HCT116 (cell line): ENCODE measurements around the gene SUDS3. TPM values are rescaled to one million over a fixed set of nuclear protein-coding genes. Genes with fewer than 3 reads are reported as not detected.

Experiments
- ATAC-seq: fragments of 200-7000 bp; cut with Tn5 transposase; 2 replicates; pipeline ENCODE4 v1.9.1; 2020; ENCODE audit warnings: mild to moderate bottlenecking, moderate library complexity
- BruUV-seq: library from RNA; stranded (reverse); fragments of 400-500 nt; replicated peaks from 2 replicates; lab custom pipeline; 2021; lab: Mats Ljungman, UMichigan
- CTCF ChIA-PET: fragments of 300-600 bp; sonication (Branson Sonifier 250); formaldehyde crosslinking; loops from one replicate; lab custom pipeline; 2021; ENCODE audit warnings: antibody characterized with exemption; lab: Charles Lee
- POLR2A ChIA-PET: fragments of 300-600, 350-600 bp; sonication (Branson Sonifier 250); formaldehyde crosslinking; loops from one replicate; lab custom pipeline; 2021; ENCODE audit warnings: antibody characterized with exemption; lab: Charles Lee
- RAD21 ChIA-PET, 2 experiments: fragments of 300-600 bp; sonication (Branson Sonifier 250); formaldehyde crosslinking; loops; one replicate each; lab custom pipeline; 2023; ENCODE audit warnings: low total read pairs in 2 of 2; ENCODE audit not compliant: uncharacterized antibody in 2 of 2, unreplicated experiment in 2 of 2, low non-redundant PET in 1 of 2; lab: Charles Lee
- DNase-seq: peaks from one replicate; pipeline ENCODE4 v3.0.0-alpha.2; 2010; ENCODE audit warnings: low read depth, low spot score
- H2AFZ ChIP-seq: fragments of 200-600 bp; shearing (Covaris generic), sonication (generic); 2 replicates; pipeline ENCODE4 v1.6.1; 2017; ENCODE audit warnings: low read depth, mixed run types, mixed read lengths, antibody characterized with exemption, low read length; ENCODE audit not compliant: poor library complexity, severe bottlenecking
- H3K27ac ChIP-seq: 2 replicates; pipeline ENCODE4 v1.5.1; 2012; ENCODE audit warnings: low read depth, low read length
- H3K27me3 ChIP-seq: fragments of 200-600 bp; sonication (generic); 2 replicates; pipeline ENCODE4 v1.6.1; 2016; ENCODE audit warnings: mixed run types, low read length, mixed read lengths; ENCODE audit not compliant: insufficient read depth
- H3K36me3 ChIP-seq, 2 experiments: fragments of 200-500 bp in 1 of 2; fragments of 200-600 bp in 1 of 2; sonication (Bioruptor generic) in 1 of 2; sonication (generic) in 1 of 2; 2 replicates each; pipeline versions ENCODE4 v1.5.1 to v1.6.1; 2014 to 2016; ENCODE audit warnings: low read length in 2 of 2, inconsistent platforms in 1 of 2, mixed read lengths in 1 of 2, mixed run types in 1 of 2; ENCODE audit not compliant: insufficient read depth in 2 of 2, control insufficient read depth in 1 of 2
- H3K4me1 ChIP-seq, 2 experiments: fragments of 200-600 bp in 1 of 2; sonication (generic) in 1 of 2; 2 replicates each; pipeline versions ENCODE4 v1.5.1 to v1.6.1; 2012 to 2017; ENCODE audit warnings: low read length in 2 of 2, inconsistent platforms in 1 of 2, mild to moderate bottlenecking in 1 of 2, mixed read lengths in 1 of 2, mixed run types in 1 of 2, moderate library complexity in 1 of 2; ENCODE audit not compliant: insufficient read depth in 2 of 2, control insufficient read depth in 1 of 2
- H3K4me2 ChIP-seq: fragments of 200-600 bp; sonication (generic); 2 replicates; pipeline ENCODE4 v1.6.1; 2017; ENCODE audit warnings: mixed run types, low read length, mixed read lengths
- H3K4me3 ChIP-seq, 2 experiments: fragments of 200-600 bp in 1 of 2; sonication (generic) in 1 of 2; replicated peaks in 1 of 2; 2 replicates each; pipeline ENCODE4 v1.5.1; 2011 to 2016; ENCODE audit warnings: low read length in 2 of 2, control low read depth in 1 of 2, low read depth in 1 of 2, mild to moderate bottlenecking in 1 of 2, mixed read lengths in 1 of 2, mixed run types in 1 of 2
- H3K79me2 ChIP-seq: fragments of 200-600 bp; sonication (generic); 2 replicates; pipeline ENCODE4 v1.6.1; 2017; ENCODE audit warnings: mild to moderate bottlenecking, mixed run types, low read length, moderate library complexity, mixed read lengths; ENCODE audit not compliant: insufficient read depth
- H3K9ac ChIP-seq: fragments of 200-600 bp; sonication (generic); 2 replicates; pipeline ENCODE4 v1.6.1; 2016; ENCODE audit warnings: low read length, mixed read lengths
- H3K9me2 ChIP-seq: fragments of 200-600 bp; sonication (generic), shearing (Covaris generic); 2 replicates; pipeline ENCODE4 v1.6.1; 2017; ENCODE audit warnings: mixed run types, mild to moderate bottlenecking, moderate library complexity; ENCODE audit not compliant: insufficient read depth
- H3K9me3 ChIP-seq, 2 experiments: fragments of 200-500 bp in 1 of 2; fragments of 200-600 bp in 1 of 2; sonication (Bioruptor generic) in 1 of 2; sonication (generic) in 1 of 2; 2 replicates each; pipeline ENCODE4 v1.6.1; 2014 to 2017; ENCODE audit warnings: low read length in 2 of 2, mixed read lengths in 2 of 2, inconsistent platforms in 1 of 2, low read depth in 1 of 2, mild to moderate bottlenecking in 1 of 2, mixed run types in 1 of 2, moderate library complexity in 1 of 2; ENCODE audit not compliant: control insufficient read depth in 1 of 2, insufficient read depth in 1 of 2
- H4K20me1 ChIP-seq: fragments of 200-600 bp; sonication (generic), shearing (Covaris generic); 2 replicates; pipeline ENCODE4 v1.6.1; 2017; ENCODE audit warnings: mixed run types, mild to moderate bottlenecking, moderate library complexity; ENCODE audit not compliant: insufficient read depth
- CBX3 ChIP-seq: IDR thresholded peaks from 2 replicates; pipeline ENCODE4 v1.6.1; 2012; ENCODE audit warnings: low read depth
- CTCF ChIP-seq, 3 experiments: fragments of 200-600 bp in 1 of 3; sonication (generic) in 1 of 3; IDR thresholded peaks in 2 of 3; conservative IDR thresholded peaks in 1 of 3; 2 replicates each; pipeline ENCODE4 v1.5.1; 2012 to 2017; ENCODE audit warnings: low read depth in 2 of 3, low read length in 2 of 3, antibody characterized with exemption in 1 of 3, borderline replicate concordance in 1 of 3, control low read depth in 1 of 3, mild to moderate bottlenecking in 1 of 3, mixed read lengths in 1 of 3, mixed run types in 1 of 3, moderate library complexity in 1 of 3; ENCODE audit not compliant: insufficient read depth in 1 of 3
- EGR1 ChIP-seq: IDR thresholded peaks from 2 replicates; pipeline ENCODE4 v1.6.1; 2012; ENCODE audit warnings: low read depth
- ELF1 ChIP-seq: IDR thresholded peaks from 2 replicates; pipeline ENCODE4 v1.6.1; 2012; ENCODE audit warnings: low read depth, borderline replicate concordance
- EZH2phosphoT487 ChIP-seq: fragments of 200-600 bp; IDR thresholded peaks from 2 replicates; pipeline ENCODE4 v1.6.1; 2018; ENCODE audit warnings: antibody characterized with exemption, borderline replicate concordance
- FOSL1 ChIP-seq: IDR thresholded peaks from 2 replicates; pipeline ENCODE4 v1.6.1; 2012; ENCODE audit warnings: low read depth
- POLR2A ChIP-seq: IDR thresholded peaks from 2 replicates; pipeline ENCODE4 v1.7.0; 2011; ENCODE audit warnings: borderline replicate concordance; ENCODE audit not compliant: insufficient read depth, insufficient read length; ENCODE audit errors: extremely low read depth
- POLR2AphosphoS5 ChIP-seq: IDR thresholded peaks from 2 replicates; pipeline ENCODE4 v1.6.1; 2011; ENCODE audit warnings: mild to moderate bottlenecking, low read depth, low read length, moderate library complexity
- RAD21 ChIP-seq: IDR thresholded peaks from 2 replicates; pipeline ENCODE4 v1.6.1; 2012; ENCODE audit warnings: low read depth, mild to moderate bottlenecking
- SIN3A ChIP-seq: IDR thresholded peaks from 2 replicates; pipeline ENCODE4 v1.6.1; 2012; ENCODE audit warnings: low read depth
- SP1 ChIP-seq: IDR thresholded peaks from 2 replicates; pipeline ENCODE4 v1.6.1; 2012; ENCODE audit warnings: low read depth
- SRF ChIP-seq: IDR thresholded peaks from 2 replicates; pipeline ENCODE4 v1.6.1; 2012; ENCODE audit warnings: low read depth
- TCF7L2 ChIP-seq: IDR thresholded peaks from 2 replicates; pipeline ENCODE4 v1.7.0; 2011; ENCODE audit warnings: borderline replicate concordance, inconsistent platforms; ENCODE audit not compliant: insufficient read depth, insufficient read length; ENCODE audit errors: extremely low read depth
- YY1 ChIP-seq: IDR thresholded peaks from 2 replicates; pipeline ENCODE4 v1.6.1; 2011; ENCODE audit warnings: low read length, low read depth, moderate library complexity, mild to moderate bottlenecking; ENCODE audit not compliant: insufficient replicate concordance; ENCODE audit errors: extremely low read depth
- ZFX ChIP-seq: fragments of 450-650 bp; IDR thresholded peaks from 2 replicates; pipeline ENCODE4 v1.6.1; 2017
- ZNF274 ChIP-seq: fragments of 200-500 bp; sonication (Bioruptor generic); IDR thresholded peaks from 2 replicates; pipeline ENCODE4 v1.6.1; 2014; ENCODE audit warnings: mild to moderate bottlenecking, low read depth, low read length, inconsistent platforms
- intact Hi-C: fragments of 100-400 bp; cut with micrococcal nuclease; formaldehyde crosslinking; loops from 2 replicates; pipeline ENCODE4 v1.10.0; 2022
- total RNA-seq: library from RNA; stranded (reverse); gene quantifications from one replicate; pipeline ENCODE4 v1.2.1, GENCODE V29; 2021; ENCODE audit not compliant: unreplicated experiment
- TF ChIP-seq, protein P1 (sequence below): IDR thresholded peaks from 2 replicates; pipeline ENCODE4 v1.6.1; 2012
- TF ChIP-seq, protein P2 (sequence below): IDR thresholded peaks from 2 replicates; pipeline ENCODE4 v1.6.1; 2012
- TF ChIP-seq, protein P3 (sequence below): IDR thresholded peaks from 2 replicates; pipeline ENCODE4 v1.6.1; 2012; ENCODE audit warnings: low read depth

Gene SUDS3
- total RNA-seq, 1 experiment from 2014 or later, result 32.3 TPM

DNA sequence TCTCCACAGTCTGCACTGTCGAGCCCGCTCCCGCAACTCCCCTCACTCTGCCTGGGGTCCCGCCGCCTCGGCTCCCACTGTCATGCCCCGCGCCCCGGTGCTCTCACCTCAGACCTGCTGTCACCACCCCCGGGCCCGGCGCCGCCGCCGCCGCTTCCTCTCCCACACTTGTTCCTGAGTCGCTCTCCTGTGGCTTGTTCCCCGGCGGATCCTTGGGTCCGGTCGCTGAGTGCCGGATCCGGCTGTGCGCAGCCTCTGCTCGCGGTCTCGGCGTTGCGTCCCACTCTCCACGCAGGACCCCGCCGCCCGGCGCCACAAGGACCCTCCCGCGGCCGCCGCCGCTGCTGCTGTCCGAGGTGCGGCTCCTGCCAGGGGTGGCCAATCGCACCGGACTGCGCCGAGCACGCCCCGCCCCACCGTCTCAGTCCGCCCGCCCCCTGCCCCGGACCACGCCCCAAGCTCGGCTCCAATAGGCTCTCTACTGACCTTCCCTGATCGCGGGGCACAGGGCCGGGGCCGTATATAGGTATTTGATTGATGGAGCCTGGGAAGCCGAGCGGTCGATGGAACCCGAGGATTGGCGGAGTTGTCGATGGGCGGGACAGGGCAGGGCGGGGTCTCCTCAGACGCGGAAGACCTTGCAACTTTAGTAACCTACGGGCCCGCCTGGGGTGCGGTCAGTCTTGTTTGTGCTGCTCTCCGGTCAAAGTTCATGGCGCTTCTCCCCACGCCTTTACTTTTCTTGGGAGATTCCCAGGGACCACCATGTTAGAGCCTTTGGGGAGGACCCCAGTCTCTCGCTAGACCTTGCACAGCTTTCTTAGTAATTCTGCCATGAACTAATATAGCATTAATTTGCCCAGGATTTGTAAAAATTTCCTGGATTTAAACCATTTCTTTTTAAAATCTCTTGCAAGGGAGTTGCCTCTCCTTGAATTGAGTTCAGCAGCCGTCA is 3.5 kb upstream of the SUDS3 start, which contains the start of gene TAOK3:
TSS of gene TAOK3 (minus strand) at position 367 of the 955 bp plus-strand sequence. CDS start 117,340 bp downstream, outside the sequence.
- H3K4me2 ChIP-seq, result peak within 1 kb of the TSS; percentile 91
- H3K36me3 ChIP-seq, result no peaks in the 10 kb centered on the region
- ATAC-seq, result peak; percentile 91
- intact Hi-C loops, result no loop called here
- peaks cover 0 to 35% of the 10 kb centered on the region in 2 experiments; a peak in 3 of 4 replicates for H3K4me1 ChIP-seq
- no peaks in the 10 kb centered on the region for H3K9me3 ChIP-seq
- peak within 1 kb of the TSS; percentile 83 to 89 for H3K4me3 ChIP-seq
- no peaks in the 10 kb centered on the region for H4K20me1 ChIP-seq
- DNase-seq, result peak; percentile 97
- H3K27me3 ChIP-seq, result no peaks in the 10 kb centered on the region
- no peak within 1 kb of the TSS for H2AFZ ChIP-seq
- CTCF ChIA-PET, result interaction anchor here (0.8 to 2.3 kb wide), 3 partner anchors 191 to 318 kb away, joined by 4 to 10 read pairs (median 8); no protein-coding TSS in a partner anchor
- TF ChIP-seq ELF1 (peak; percentile 87), ZNF274 (no peak), POLR2AphosphoS5 (peak; percentile 98), SP1 (peak; percentile 98), EZH2phosphoT487 (no peak), YY1 (peak; percentile 85), SRF (peak; percentile 99), POLR2A (peak; percentile 84), FOSL1 (0 out of 2 replicates have a peak, but pooled peaks have one; percentile 5), TCF7L2 (no peak), EGR1 (0 out of 2 replicates have a peak, but pooled peaks have one; percentile 19), ZFX (no peak), SIN3A (peak; percentile 94), RAD21 (no peak), CTCF (IDR thresholded peaks at IDR 0.05 in 2 of 3, conservative IDR thresholded peaks at IDR 0.05 in 1 of 3; ENCODE audit: borderline replicate concordance in 1 of 3, insufficient read depth in 1 of 3, low read depth in 2 of 3, low read length in 2 of 3) (no peak), CBX3 (peak; percentile 78; the same call in 1 of the 2 replicates)
- TF ChIP-seq, protein P1, sequence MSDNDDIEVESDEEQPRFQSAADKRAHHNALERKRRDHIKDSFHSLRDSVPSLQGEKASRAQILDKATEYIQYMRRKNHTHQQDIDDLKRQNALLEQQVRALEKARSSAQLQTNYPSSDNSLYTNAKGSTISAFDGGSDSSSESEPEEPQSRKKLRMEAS, result peak; percentile 54
- TF ChIP-seq, protein P2, sequence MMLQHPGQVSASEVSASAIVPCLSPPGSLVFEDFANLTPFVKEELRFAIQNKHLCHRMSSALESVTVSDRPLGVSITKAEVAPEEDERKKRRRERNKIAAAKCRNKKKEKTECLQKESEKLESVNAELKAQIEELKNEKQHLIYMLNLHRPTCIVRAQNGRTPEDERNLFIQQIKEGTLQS, result no peak
- TF ChIP-seq, protein P3, sequence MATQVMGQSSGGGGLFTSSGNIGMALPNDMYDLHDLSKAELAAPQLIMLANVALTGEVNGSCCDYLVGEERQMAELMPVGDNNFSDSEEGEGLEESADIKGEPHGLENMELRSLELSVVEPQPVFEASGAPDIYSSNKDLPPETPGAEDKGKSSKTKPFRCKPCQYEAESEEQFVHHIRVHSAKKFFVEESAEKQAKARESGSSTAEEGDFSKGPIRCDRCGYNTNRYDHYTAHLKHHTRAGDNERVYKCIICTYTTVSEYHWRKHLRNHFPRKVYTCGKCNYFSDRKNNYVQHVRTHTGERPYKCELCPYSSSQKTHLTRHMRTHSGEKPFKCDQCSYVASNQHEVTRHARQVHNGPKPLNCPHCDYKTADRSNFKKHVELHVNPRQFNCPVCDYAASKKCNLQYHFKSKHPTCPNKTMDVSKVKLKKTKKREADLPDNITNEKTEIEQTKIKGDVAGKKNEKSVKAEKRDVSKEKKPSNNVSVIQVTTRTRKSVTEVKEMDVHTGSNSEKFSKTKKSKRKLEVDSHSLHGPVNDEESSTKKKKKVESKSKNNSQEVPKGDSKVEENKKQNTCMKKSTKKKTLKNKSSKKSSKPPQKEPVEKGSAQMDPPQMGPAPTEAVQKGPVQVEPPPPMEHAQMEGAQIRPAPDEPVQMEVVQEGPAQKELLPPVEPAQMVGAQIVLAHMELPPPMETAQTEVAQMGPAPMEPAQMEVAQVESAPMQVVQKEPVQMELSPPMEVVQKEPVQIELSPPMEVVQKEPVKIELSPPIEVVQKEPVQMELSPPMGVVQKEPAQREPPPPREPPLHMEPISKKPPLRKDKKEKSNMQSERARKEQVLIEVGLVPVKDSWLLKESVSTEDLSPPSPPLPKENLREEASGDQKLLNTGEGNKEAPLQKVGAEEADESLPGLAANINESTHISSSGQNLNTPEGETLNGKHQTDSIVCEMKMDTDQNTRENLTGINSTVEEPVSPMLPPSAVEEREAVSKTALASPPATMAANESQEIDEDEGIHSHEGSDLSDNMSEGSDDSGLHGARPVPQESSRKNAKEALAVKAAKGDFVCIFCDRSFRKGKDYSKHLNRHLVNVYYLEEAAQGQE, result no peak
- TF ChIP-seq, all 23 proteins: peak for 11
- Histone ChIP-seq H3K9me2 (no peaks in the 10 kb centered on the region), H3K27ac (peak within 1 kb of the TSS; percentile 33), H3K79me2 (peaks cover 11% of the 10 kb centered on the region), H3K9ac (peak within 1 kb of the TSS; percentile 72)
- POLR2A ChIA-PET, result interaction anchor here (0.8 to 1.0 kb wide), 3 partner anchors 14 to 212 kb away, joined by 3 to 4 read pairs (median 4); no protein-coding TSS in a partner anchor
- RAD21 ChIA-PET, result no interaction called here
- no TSS peak for BruUV-seq
